NCI-H1092 treated with DMSO at 0.1 percent for 48 hours (cell line): Measurements from ENCODE around the gene MEIS3.
A peak's percentile ranks its signal among the peaks of the same experiment; 100 is the strongest.

Experiments used
- DNase-seq: peaks from one replicate; lab custom pipeline; 2025; lab: John Stamatoyannopoulos, UW

Gene MEIS3

GRCh38 chr19:47419030-47419783, at the start of gene MEIS3:
MEIS3 (minus strand) TSS chr19:47419527; CDS start chr19:47419081, 446 bp downstream.
- DNase-seq, result no peak

GRCh38 chr19:47467914-47468313, 48.6 kb upstream of the MEIS3 start:
- no peak for DNase-seq

DNA sequence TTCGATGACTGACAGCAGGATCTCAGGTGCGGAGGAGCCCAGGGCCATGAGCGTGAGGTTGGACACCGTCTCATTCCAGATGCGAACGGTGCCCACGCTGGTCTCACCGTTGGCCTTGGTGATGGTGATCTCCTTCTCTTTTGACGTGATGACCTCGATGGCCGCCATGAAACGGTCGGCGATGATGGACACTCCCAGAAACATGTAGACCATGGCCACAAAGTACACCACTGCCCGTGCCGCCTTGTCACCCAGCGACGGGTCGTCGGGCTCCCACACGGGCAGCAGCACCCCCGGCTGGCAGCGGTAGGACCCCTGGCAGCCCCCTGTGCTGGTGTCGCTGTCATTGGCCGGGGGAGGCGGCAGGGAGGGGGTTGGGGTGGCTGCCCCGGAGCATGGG, 46.6 kb upstream of the MEIS3 start:
- no peak for DNase-seq

GRCh38 chr19:47464675-47465419, 45.5 kb upstream of the MEIS3 start:
- DNase-seq, result no peak

- no peak for DNase-seq
Observed at GRCh38 chr19:47461876-47462275, 42.5 kb upstream of the MEIS3 start.

- DNase-seq, result no peak
Observed at GRCh38 chr19:47459477-47459876, 40.1 kb upstream of the MEIS3 start.

DNA sequence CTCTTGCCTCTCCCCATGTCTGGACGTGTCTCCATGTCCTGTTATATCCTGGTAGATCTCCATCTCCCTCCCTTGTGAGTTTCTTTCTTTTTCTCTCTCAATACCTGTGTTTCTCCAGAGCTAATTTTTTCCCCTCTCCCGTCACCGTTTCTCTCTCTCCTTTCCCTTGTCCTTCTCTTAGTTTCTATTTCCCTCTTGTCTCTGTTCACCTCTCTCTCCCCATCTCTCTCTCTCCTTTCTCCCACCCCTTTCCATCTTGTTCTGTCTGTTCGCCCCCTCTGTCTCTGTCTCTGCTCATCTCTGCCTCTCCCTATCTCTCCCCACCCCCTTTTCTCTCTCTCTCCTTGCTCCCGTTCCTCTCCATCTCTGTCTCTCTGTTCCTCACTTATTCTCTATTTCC, 39.3 kb upstream of the MEIS3 start:
- DNase-seq, result no peak

GRCh38 chr19:47456721-47457474, 37.6 kb upstream of the MEIS3 start:
- no peak for DNase-seq

DNA sequence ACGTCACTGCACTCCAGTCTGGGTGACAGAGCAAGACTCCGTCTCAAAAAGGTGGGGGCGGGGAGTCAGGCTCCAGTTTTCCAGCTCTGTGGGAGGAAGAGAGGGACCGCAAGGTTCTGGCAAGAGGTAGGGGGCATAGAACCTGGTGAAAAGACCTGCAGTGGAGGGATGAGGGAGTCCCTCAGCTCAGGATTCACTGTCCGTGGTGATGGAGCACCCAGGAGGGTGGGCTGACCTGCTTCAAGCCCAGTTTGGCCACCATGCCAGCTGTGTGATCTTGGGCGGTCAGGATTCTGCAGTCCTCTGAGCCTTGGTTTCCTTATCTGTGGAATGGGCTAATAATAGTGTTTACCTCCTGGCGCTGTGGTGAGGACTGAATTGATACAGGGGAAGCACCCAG, 31.2 kb upstream of the MEIS3 start:
- DNase-seq, result no peak

GRCh38 chr19:47448360-47448727, 29.0 kb upstream of the MEIS3 start:
- DNase-seq, result no peak

- peak; percentile 59 for DNase-seq
Observed at GRCh38 chr19:47447470-47448359, 28.4 kb upstream of the MEIS3 start.

GRCh38 chr19:47446534-47447469, 27.5 kb upstream of the MEIS3 start:
- no peak for DNase-seq

- DNase-seq, result peak; percentile 27
Observed at GRCh38 chr19:47445937-47446402, 26.6 kb upstream of the MEIS3 start.

DNA sequence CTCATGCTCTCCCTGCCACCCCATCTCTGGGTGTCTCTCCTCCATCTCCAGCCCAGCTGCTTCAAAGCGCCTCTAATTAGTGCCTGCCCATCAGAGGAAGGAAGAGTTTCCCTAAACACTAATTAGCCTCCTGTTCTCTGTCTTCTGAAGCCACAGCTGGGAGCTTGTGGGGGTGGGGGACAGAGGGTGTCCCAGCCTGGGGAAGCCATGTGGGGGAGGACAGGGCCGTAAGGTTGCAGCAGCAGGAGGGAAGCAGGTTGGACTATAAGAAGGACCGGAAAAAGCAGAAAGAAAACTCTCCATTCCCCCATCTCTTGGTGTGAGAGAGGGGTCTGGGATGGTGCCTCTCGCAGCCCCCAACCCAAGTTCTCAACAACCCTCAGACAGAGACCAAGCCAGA, 26.2 kb upstream of the MEIS3 start:
- DNase-seq, result no peak

- no peak for DNase-seq
Observed at GRCh38 chr19:47444388-47444821, 25.1 kb upstream of the MEIS3 start.

- no peak for DNase-seq
Observed at GRCh38 chr19:47443331-47443730, 24.0 kb upstream of the MEIS3 start.

GRCh38 chr19:47438793-47439220, 19.5 kb upstream of the MEIS3 start:
- DNase-seq, result no peak

GRCh38 chr19:47437500-47437899, 18.2 kb upstream of the MEIS3 start:
- DNase-seq, result no peak

- DNase-seq, result peak; percentile 53
Observed at GRCh38 chr19:47436712-47437401, 17.5 kb upstream of the MEIS3 start.
